Glomerular endothelial cell (primary cell): ENCODE measurements around the gene CFAP65. TPM values are rescaled to one million over a fixed set of nuclear protein-coding genes. Genes with fewer than 3 reads are reported as not detected.

Source experiments
- DNase-seq: peaks from one replicate; pipeline ENCODE4 v3.0.0-alpha.2; 2011; ENCODE audit warnings: low read depth, low spot score; ENCODE audit errors: extremely low read depth
- total RNA-seq: library from RNA; depleted of rRNA; stranded (reverse); fragments of >200 nt; gene quantifications from 2 replicates; pipeline ENCODE4 v1.2.3, GENCODE V29; 2015

The CFAP65 gene
- total RNA-seq, 1 donor from 2014 or later: not detected

DNA sequence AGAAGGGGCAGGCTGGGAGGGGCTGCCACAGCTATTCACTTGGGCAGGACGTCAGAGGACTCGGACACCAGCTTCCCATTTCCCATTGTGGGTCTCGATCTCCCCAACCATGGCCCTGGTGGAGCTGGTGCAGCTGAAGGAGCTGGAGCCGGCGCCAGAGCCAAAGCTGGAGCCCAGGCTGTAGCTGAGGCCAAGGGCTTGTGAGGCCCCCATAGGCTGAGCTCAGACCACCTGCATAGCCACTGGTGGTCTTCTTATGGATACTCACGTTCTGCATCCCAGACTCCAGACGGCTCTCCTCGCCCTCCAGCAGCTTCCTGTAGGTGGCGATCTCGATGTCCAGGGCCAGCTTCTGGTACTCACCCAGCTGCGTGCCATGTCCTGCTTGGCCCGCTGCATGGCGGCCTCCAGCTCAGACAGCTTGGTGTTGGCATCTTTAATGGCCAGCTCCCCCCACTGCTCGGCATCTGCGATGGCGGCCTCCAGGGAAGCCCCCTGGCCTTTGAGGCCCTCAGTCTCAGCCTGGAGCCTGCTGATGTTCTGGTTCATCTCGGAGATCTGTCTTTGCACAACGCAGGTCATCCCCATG lies 87.9 kb downstream of the CFAP65 start:
- no peak for DNase-seq

Other genes starting within 250 kb of the CFAP65 start
- not detected in 2 replicates for gene PRKAG3, start 209.7 kb downstream of the CFAP65 start, total RNA-seq
- not detected in 2 replicates for gene WNT6, start 181.7 kb downstream of the CFAP65 start, total RNA-seq
- gene WNT10A, start 160.7 kb downstream of the CFAP65 start, total RNA-seq: not detected in 2 replicates
- gene CDK5R2, start 81.8 kb downstream of the CFAP65 start, total RNA-seq: not detected in 2 replicates
- gene FEV, start 56.3 kb downstream of the CFAP65 start, total RNA-seq: not detected in 2 replicates
- gene CRYBA2, start 48.1 kb downstream of the CFAP65 start, total RNA-seq: not detected in 2 replicates
- not detected in 2 replicates for gene IHH, start 19.4 kb upstream of the CFAP65 start, total RNA-seq
- 18.3 and 21.0 TPM in 2 replicates for gene NHEJ1, start 119.3 kb upstream of the CFAP65 start, total RNA-seq
- 1.3 TPM in 1 of 2 replicates, not detected in the other for gene SLC23A3, start 128.5 kb upstream of the CFAP65 start, total RNA-seq
- 33.2 and 40.3 TPM in 2 replicates for gene CNPPD1, start 135.4 kb upstream of the CFAP65 start, total RNA-seq
- gene RETREG2, start 136.8 kb upstream of the CFAP65 start, total RNA-seq: 43.8 and 48.0 TPM in 2 replicates
- gene ZFAND2B, start 165.3 kb upstream of the CFAP65 start, total RNA-seq: 23.7 and 26.1 TPM in 2 replicates
- gene ABCB6, start 177.4 kb upstream of the CFAP65 start, total RNA-seq: 11.8 and 17.8 TPM in 2 replicates
- gene ATG9A, start 188.1 kb upstream of the CFAP65 start, total RNA-seq: 64.2 and 65.2 TPM in 2 replicates
- 19.1 and 32.2 TPM in 2 replicates for gene ANKZF1, start 188.3 kb upstream of the CFAP65 start, total RNA-seq
- gene GLB1L, start 203.9 kb upstream of the CFAP65 start, total RNA-seq: 5.1 and 6.2 TPM in 2 replicates
- gene STK16, start 204.0 kb upstream of the CFAP65 start, total RNA-seq: 5.6 and 13.7 TPM in 2 replicates
- gene TUBA4B, start 211.7 kb upstream of the CFAP65 start, total RNA-seq: not detected in 2 replicates
- gene TUBA4A, start 212.4 kb upstream of the CFAP65 start, total RNA-seq: 7.8 and 21.4 TPM in 2 replicates
- 31.7 and 33.1 TPM in 2 replicates for gene DNAJB2, start 237.8 kb upstream of the CFAP65 start, total RNA-seq